Measurements from ENCODE around the gene JPH4. TPM values are rescaled to one million over a fixed set of nuclear protein-coding genes. Genes with fewer than 3 reads are reported as not detected.

Gene JPH4
- total and polyA plus RNA-seq, 8 donors, result 0.15 to 1.1 (median 0.47) TPM; not detected in 2

- no peak overlapping the region for H3K27ac ChIP-seq
- H3K36me3 ChIP-seq, result no peaks in the 10 kb centered on the region
- H3K27me3 ChIP-seq, result peaks cover 16 to 75% (median 30%) of the 10 kb centered on the region in 3 donors
- H3K9me3 ChIP-seq, result no peaks in the 10 kb centered on the region
- intact Hi-C loops (cut with DNase I; ENCODE audit: low total_unique reads), result no loop called here
- 86 to 95% (median 91%) methylated on average over 3 to 8 of the region's 8 CpGs for WGBS, 5 donors
- peaks cover 19 to 28% (median 23%) of the 10 kb centered on the region in 4 donors for H3K4me1 ChIP-seq
- TF ChIP-seq POLR2A (IDR thresholded peaks at IDR 0.05), result no peak
- no peak for TF ChIP-seq CTCF (IDR thresholded peaks at IDR 0.05)
- TF ChIP-seq EP300 (IDR thresholded peaks at IDR 0.05), result no peak
- TF ChIP-seq POLR2AphosphoS5 (IDR thresholded peaks at IDR 0.05), result no peak
- peak in 1 of 2 donors; percentile 4 for DNase-seq
- no peak overlapping the region for H3K4me3 ChIP-seq
Observed at GRCh38 chr14:23580948-23581281, 2.3 kb upstream of the JPH4 start.

- WGBS, 5 donors, result 84 to 95% (median 88%) methylated on average over 14 to 24 of the region's 24 CpGs
- intact Hi-C loops (cut with DNase I; ENCODE audit: low total_unique reads), result no loop called here
- H3K27ac ChIP-seq, result no peak overlapping the region
- H3K36me3 ChIP-seq, result no peaks in the 10 kb centered on the region
- H3K4me3 ChIP-seq, result no peak overlapping the region
- no peaks in the 10 kb centered on the region for H3K9me3 ChIP-seq
- H3K4me1 ChIP-seq, result peaks cover 23 to 30% (median 26%) of the 10 kb centered on the region in 4 donors
- TF ChIP-seq POLR2AphosphoS5 (IDR thresholded peaks at IDR 0.05) (no peak), POLR2A (IDR thresholded peaks at IDR 0.05) (no peak), EP300 (IDR thresholded peaks at IDR 0.05) (no peak), CTCF (IDR thresholded peaks at IDR 0.05) (no peak)
- DNase-seq, result peak in 1 of 2 donors; percentile 21
- H3K27me3 ChIP-seq, result peaks cover 22 to 80% (median 36%) of the 10 kb centered on the region in 3 donors
Observed at GRCh38 chr14:23580152-23580926, 1.7 kb upstream of the JPH4 start.

DNA sequence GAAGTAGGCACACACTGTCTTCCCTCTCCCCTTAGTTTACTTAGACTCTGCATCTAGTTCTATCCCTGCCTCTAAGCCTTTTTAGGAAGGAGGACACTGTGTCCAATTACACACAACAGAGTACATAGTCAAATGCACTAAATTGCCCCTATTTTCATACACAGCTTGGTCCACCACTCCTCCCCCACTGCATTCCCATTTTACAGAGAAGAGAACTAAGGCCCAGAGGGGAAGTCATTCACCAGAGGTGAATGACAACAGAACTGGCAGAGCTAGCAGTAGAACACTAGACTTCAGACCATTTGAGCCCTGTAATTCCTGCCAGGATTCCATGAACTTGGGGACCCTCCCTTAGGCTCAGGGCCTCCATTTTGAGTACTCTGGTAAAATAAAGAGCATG lies 1.1 kb upstream of the JPH4 start:
- no peak for TF ChIP-seq POLR2A (IDR thresholded peaks at IDR 0.05)
- no peak for TF ChIP-seq POLR2AphosphoS5 (IDR thresholded peaks at IDR 0.05)
- no peak for TF ChIP-seq CTCF (IDR thresholded peaks at IDR 0.05)
- no peak for TF ChIP-seq EP300 (IDR thresholded peaks at IDR 0.05)
- Histone ChIP-seq H3K4me3 (no peak overlapping the region), H3K27ac (no peak overlapping the region), H3K4me1 (peaks cover 23 to 30% (median 26%) of the 10 kb centered on the region in 4 donors), H3K36me3 (no peaks in the 10 kb centered on the region), H3K9me3 (no peaks in the 10 kb centered on the region), H3K27me3 (peaks cover 28 to 80% (median 39%) of the 10 kb centered on the region in 3 donors)
- DNase-seq, result no peak
- intact Hi-C loops (cut with DNase I; ENCODE audit: low total_unique reads), result no loop called here

- peak in 1 of 2 donors; percentile 11 for DNase-seq
- Histone ChIP-seq H3K4me1 (peaks cover 23 to 30% (median 26%) of the 10 kb centered on the region in 4 donors), H3K4me3 (no peak overlapping the region), H3K9me3 (no peaks in the 10 kb centered on the region), H3K36me3 (no peaks in the 10 kb centered on the region), H3K27me3 (peaks cover 29 to 84% (median 39%) of the 10 kb centered on the region in 3 donors), H3K27ac (no peak overlapping the region)
- TF ChIP-seq POLR2A (IDR thresholded peaks at IDR 0.05) (no peak), EP300 (IDR thresholded peaks at IDR 0.05) (no peak), POLR2AphosphoS5 (IDR thresholded peaks at IDR 0.05) (no peak), CTCF (IDR thresholded peaks at IDR 0.05) (no peak)
- intact Hi-C loops (cut with DNase I; ENCODE audit: low total_unique reads), result no loop called here
- 59 to 76% (median 70%) methylated on average over 3 of the region's 3 CpGs for WGBS, 5 donors
Observed at GRCh38 chr14:23579311-23579630, 681 bp upstream of the JPH4 start.

Data from stomach (tissue), 9 donors.